Activated CD8-positive, alpha-beta memory T cell treated with anti-CD3 and anti-CD28 coated beads for 4 hours (primary cell): ENCODE results near the gene ARAF.

Source experiments
- DNase-seq, 2 donors: peaks; one replicate each; pipeline ENCODE4 v3.0.0-alpha.2; 2020; ENCODE audit warnings: low read depth in 2 of 2

The ARAF gene

DNA sequence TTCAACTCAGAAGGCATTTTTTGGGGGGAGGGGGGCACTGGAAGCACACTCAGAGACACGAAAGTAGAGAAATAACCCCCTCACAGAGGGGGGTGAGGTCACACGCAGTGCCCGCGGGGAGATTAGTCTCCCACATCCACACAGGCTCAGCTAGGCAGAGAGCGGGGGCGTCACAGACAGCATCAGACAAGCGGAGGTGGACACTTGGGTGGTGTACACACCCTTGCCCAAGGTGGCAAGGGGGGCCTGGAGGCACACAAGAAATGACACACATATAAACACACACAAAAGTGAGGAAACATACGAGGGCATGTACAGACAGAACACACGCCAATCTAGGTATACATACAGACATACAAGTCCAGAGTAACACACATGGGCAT is 59.3 kb downstream of the ARAF start:
- DNase-seq = no peak
